Upper lobe of left lung (tissue), 4 donors: ENCODE measurements around the gene VSIG10L.

ENCODE experiments used
- POLR2A ChIP-seq, 4 donors: fragments of 450-650 bp; IDR thresholded peaks; one replicate each; pipeline ENCODE4 v1.5.1; 2016 to 2017; ENCODE audit warnings: antibody characterized with exemption in 4 of 4, mild to moderate bottlenecking in 2 of 4
- POLR2AphosphoS5 ChIP-seq, 2 donors: sonication (generic); formaldehyde crosslinking; IDR thresholded peaks; one replicate each; pipeline ENCODE4 v1.5.1; 2017; ENCODE audit warnings: antibody characterized with exemption in 2 of 2
- TF ChIP-seq, protein P1 (sequence below), 6 experiments: fragments of 450-650 bp in 4 of 6; fragments of 200-600 bp in 2 of 6; sonication (generic) in 2 of 6; IDR thresholded peaks; one replicate each; pipeline ENCODE4 v1.5.1; 2016 to 2019; ENCODE audit warnings: antibody characterized with exemption in 6 of 6

DNA sequence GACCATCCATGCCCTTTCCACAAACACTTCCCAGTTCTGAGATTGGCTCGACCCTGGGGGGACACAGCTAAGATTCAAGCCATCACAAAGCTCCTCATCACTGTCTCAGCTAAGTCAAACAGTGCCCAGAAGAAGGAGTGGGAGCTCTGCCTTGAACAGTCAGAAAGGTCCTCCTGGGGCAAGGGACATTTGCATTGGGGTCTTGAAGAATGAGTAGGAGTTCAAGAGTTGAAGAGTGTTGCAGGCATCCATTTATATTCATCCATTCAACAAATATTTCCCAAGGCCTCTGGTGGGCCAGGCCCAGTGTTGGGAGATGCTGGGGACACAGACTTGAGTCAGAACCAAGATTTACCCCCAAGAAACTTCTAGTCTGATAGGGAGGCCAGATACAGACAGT, 24.0 kb downstream of the VSIG10L start:
- TF ChIP-seq POLR2A (IDR thresholded peaks at IDR 0.05) (no peak), POLR2AphosphoS5 (IDR thresholded peaks at IDR 0.05) (no peak)
- TF ChIP-seq, protein P1, sequence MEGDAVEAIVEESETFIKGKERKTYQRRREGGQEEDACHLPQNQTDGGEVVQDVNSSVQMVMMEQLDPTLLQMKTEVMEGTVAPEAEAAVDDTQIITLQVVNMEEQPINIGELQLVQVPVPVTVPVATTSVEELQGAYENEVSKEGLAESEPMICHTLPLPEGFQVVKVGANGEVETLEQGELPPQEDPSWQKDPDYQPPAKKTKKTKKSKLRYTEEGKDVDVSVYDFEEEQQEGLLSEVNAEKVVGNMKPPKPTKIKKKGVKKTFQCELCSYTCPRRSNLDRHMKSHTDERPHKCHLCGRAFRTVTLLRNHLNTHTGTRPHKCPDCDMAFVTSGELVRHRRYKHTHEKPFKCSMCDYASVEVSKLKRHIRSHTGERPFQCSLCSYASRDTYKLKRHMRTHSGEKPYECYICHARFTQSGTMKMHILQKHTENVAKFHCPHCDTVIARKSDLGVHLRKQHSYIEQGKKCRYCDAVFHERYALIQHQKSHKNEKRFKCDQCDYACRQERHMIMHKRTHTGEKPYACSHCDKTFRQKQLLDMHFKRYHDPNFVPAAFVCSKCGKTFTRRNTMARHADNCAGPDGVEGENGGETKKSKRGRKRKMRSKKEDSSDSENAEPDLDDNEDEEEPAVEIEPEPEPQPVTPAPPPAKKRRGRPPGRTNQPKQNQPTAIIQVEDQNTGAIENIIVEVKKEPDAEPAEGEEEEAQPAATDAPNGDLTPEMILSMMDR (IDR thresholded peaks at IDR 0.05): no peak
